Thyroid gland (tissue), 4 donors: ENCODE measurements around the gene C4orf50. TPM values are rescaled to one million over a fixed set of nuclear protein-coding genes. Genes with fewer than 3 reads are reported as not detected.

Experiments
- DNase-seq, 2 donors: peaks; one replicate each; pipeline ENCODE4 v3.0.0-alpha.2; 2019
- H3K27ac ChIP-seq, 3 donors: fragments of 200-600 bp; sonication (generic); 1 replicate in 2 of 3; 2 replicates in 1 of 3; pipeline ENCODE4 v1.5.1; 2016 to 2019; ENCODE audit warnings: mild to moderate bottlenecking in 1 of 3, moderate library complexity in 1 of 3
- H3K27me3 ChIP-seq: fragments of 200-600 bp; sonication (generic); one replicate; pipeline ENCODE4 v1.5.1; 2019
- H3K36me3 ChIP-seq, 2 donors: fragments of 200-600 bp; sonication (generic); one replicate each; pipeline ENCODE4 v1.5.1; 2016 to 2019
- H3K4me1 ChIP-seq, 2 donors: fragments of 200-600 bp; sonication (generic); one replicate each; pipeline ENCODE4 v1.5.1; 2017 to 2019
- H3K4me3 ChIP-seq, 3 donors: fragments of 200-600 bp; sonication (generic); replicated peaks in 1 of 3; 1 replicate in 2 of 3; 2 replicates in 1 of 3; pipeline ENCODE4 v1.5.1; 2016; ENCODE audit warnings: mild to moderate bottlenecking in 1 of 3
- H3K9me3 ChIP-seq: fragments of 200-600 bp; sonication (generic); one replicate; pipeline ENCODE4 v1.5.1; 2017
- CTCF ChIP-seq, 6 experiments: fragments of 200-600 bp in 3 of 6; fragments of 450-650 bp in 3 of 6; sonication (generic) in 3 of 6; IDR thresholded peaks; one replicate each; pipeline ENCODE4 v1.5.1; 2016 to 2019; ENCODE audit warnings: antibody characterized with exemption in 6 of 6, mild to moderate bottlenecking in 2 of 6, inconsistent platforms in 1 of 6, moderate library complexity in 1 of 6
- POLR2A ChIP-seq, 2 donors: fragments of 450-650 bp; IDR thresholded peaks; one replicate each; pipeline ENCODE4 v1.6.1; 2017; ENCODE audit warnings: antibody characterized with exemption in 2 of 2, mild to moderate bottlenecking in 2 of 2, moderate library complexity in 1 of 2
- WGBS, 2 donors: methylation state at CpG; one replicate each; pipeline ENCODE4 v1.1.5; 2017; 5-methylcytosine and 5-hydroxymethylcytosine counted together
- intact Hi-C: fragments of 100-400 bp; cut with DNase I; formaldehyde crosslinking; loops from one replicate; pipeline ENCODE4 v1.15.1; 2023
- total RNA-seq, 4 donors: library from RNA; depleted of rRNA; stranded (reverse); fragments of >200 nt; gene quantifications; one replicate each; pipeline ENCODE4 v1.2.3, GENCODE V29; 2016

The C4orf50 gene
- total RNA-seq, 4 donors from 2014 or later, result 0.11 to 0.15 (median 0.13) TPM; not detected in 1

- H3K36me3 ChIP-seq, result no peaks in the 10 kb centered on the region
- TF ChIP-seq POLR2A (IDR thresholded peaks at IDR 0.05), result no peak
- no peak for TF ChIP-seq CTCF (IDR thresholded peaks at IDR 0.05)
- WGBS, 2 donors, result 91 to 94% methylated on average over 13 of the region's 13 CpGs
These were observed 57.9 kb downstream of the C4orf50 start for GRCh38 chr4:5960252-5960880.

GRCh38 chr4:5959211-5959982, 58.8 kb downstream of the C4orf50 start:
- intact Hi-C loops, result no loop called here

More at GRCh38 chr4:5960252-5960880, 57.9 kb downstream of the C4orf50 start:
- peaks cover 3 to 12% of the 10 kb centered on the region in 2 donors for H3K4me1 ChIP-seq
- DNase-seq, result no peak
- no peak overlapping the region for H3K4me3 ChIP-seq
- no peaks in the 10 kb centered on the region for H3K27me3 ChIP-seq
- no peaks in the 10 kb centered on the region for H3K9me3 ChIP-seq
- no peak overlapping the region for H3K27ac ChIP-seq
- intact Hi-C loops, result no loop called here

GRCh38 chr4:5958199-5958735, 60.0 kb downstream of the C4orf50 start:
- no peaks in the 10 kb centered on the region for H3K9me3 ChIP-seq
- no peak overlapping the region for H3K4me3 ChIP-seq
- H3K36me3 ChIP-seq, result no peaks in the 10 kb centered on the region
- 80 to 95% methylated on average over 14 to 15 of the region's 15 CpGs for whole genome bisulfite sequencing, 2 donors
- TF ChIP-seq POLR2A (IDR thresholded peaks at IDR 0.05) (no peak), CTCF (IDR thresholded peaks at IDR 0.05) (no peak)
- peaks cover 3 to 12% of the 10 kb centered on the region in 2 donors for H3K4me1 ChIP-seq
- intact Hi-C loops, result no loop called here
- DNase-seq, result no peak
- no peaks in the 10 kb centered on the region for H3K27me3 ChIP-seq
- no peak overlapping the region for H3K27ac ChIP-seq

More at GRCh38 chr4:5959211-5959982, 58.8 kb downstream of the C4orf50 start:
- Histone ChIP-seq H3K4me3 (no peak overlapping the region), H3K27ac (no peak overlapping the region), H3K36me3 (no peaks in the 10 kb centered on the region), H3K9me3 (no peaks in the 10 kb centered on the region), H3K4me1 (peaks cover 3 to 12% of the 10 kb centered on the region in 2 donors), H3K27me3 (no peaks in the 10 kb centered on the region)
- TF ChIP-seq POLR2A (IDR thresholded peaks at IDR 0.05) (no peak), CTCF (IDR thresholded peaks at IDR 0.05) (no peak)
- WGBS, 2 donors, result 79 to 82% methylated on average over 20 of the region's 20 CpGs
- DNase-seq, result no peak

- TF ChIP-seq CTCF (IDR thresholded peaks at IDR 0.05), result no peak
- TF ChIP-seq POLR2A (IDR thresholded peaks at IDR 0.05), result no peak
- DNase-seq, result no peak
- Histone ChIP-seq H3K27me3 (no peaks in the 10 kb centered on the region), H3K4me1 (peaks cover 3 to 12% of the 10 kb centered on the region in 2 donors), H3K27ac (no peak overlapping the region), H3K36me3 (no peaks in the 10 kb centered on the region), H3K9me3 (no peaks in the 10 kb centered on the region), H3K4me3 (no peak overlapping the region)
- WGBS, 2 donors, result 64 to 79% methylated on average over 14 to 16 of the region's 16 CpGs
- intact Hi-C loops, result no loop called here
These were observed 61.2 kb downstream of the C4orf50 start for GRCh38 chr4:5957076-5957475.
